WERI-Rb-1 (cell line): Measurements from ENCODE around the gene IGFBP1.
"Not testable (repeated sequence)": the region's sequence is repeated elsewhere in the genome, so short reads cannot be mapped to it uniquely, and the experiment has no call there.

Experiments
- DNase-seq: peaks from one replicate; pipeline ENCODE4 v3.0.0-alpha.2; 2020
- H3K27ac ChIP-seq: fragments of 250-450 bp; sonication (Bioruptor Pico); 2 replicates; pipeline ENCODE4 v1.5.1; 2020; ENCODE audit warnings: mild to moderate bottlenecking, moderate library complexity
- H3K27me3 ChIP-seq: fragments of 250-450 bp; sonication (Bioruptor Pico); 2 replicates; pipeline ENCODE4 v1.5.1; 2021; ENCODE audit warnings: mild to moderate bottlenecking, low read depth, moderate library complexity; ENCODE audit not compliant: insufficient read depth, severe bottlenecking
- H3K36me3 ChIP-seq: fragments of 250-450 bp; sonication (Bioruptor Pico); 2 replicates; pipeline ENCODE4 v1.5.1; 2020; ENCODE audit warnings: mild to moderate bottlenecking, moderate library complexity
- H3K4me3 ChIP-seq: 2 replicates; pipeline ENCODE4 v1.5.1; 2011; ENCODE audit warnings: low read depth, mild to moderate bottlenecking, control low read depth, low read length
- H3K9me3 ChIP-seq: fragments of 250-450 bp; sonication (Bioruptor Pico); 2 replicates; pipeline ENCODE4 v1.5.1; 2021; ENCODE audit warnings: mild to moderate bottlenecking, moderate library complexity; ENCODE audit not compliant: severe bottlenecking
- CTCF ChIP-seq: IDR thresholded peaks from 2 replicates; pipeline ENCODE4 v1.5.1; 2011; ENCODE audit warnings: low read depth, mild to moderate bottlenecking, control low read depth, inconsistent platforms, low read length

IGFBP1 gene

DNA sequence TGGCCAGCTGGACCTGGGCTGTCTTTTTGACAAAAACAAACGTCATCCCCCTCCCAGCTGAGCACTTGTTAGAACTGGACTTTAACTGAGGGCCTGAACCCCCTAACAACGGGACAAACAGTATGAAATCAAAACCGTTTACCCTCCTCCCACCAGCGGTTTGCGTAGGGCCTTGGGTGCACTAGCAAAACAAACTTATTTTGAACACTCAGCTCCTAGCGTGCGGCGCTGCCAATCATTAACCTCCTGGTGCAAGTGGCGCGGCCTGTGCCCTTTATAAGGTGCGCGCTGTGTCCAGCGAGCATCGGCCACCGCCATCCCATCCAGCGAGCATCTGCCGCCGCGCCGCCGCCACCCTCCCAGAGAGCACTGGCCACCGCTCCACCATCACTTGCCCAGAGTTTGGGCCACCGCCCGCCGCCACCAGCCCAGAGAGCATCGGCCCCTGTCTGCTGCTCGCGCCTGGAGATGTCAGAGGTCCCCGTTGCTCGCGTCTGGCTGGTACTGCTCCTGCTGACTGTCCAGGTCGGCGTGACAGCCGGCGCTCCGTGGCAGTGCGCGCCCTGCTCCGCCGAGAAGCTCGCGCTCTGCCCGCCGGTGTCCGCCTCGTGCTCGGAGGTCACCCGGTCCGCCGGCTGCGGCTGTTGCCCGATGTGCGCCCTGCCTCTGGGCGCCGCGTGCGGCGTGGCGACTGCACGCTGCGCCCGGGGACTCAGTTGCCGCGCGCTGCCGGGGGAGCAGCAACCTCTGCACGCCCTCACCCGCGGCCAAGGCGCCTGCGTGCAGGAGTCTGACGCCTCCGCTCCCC, at the start of gene IGFBP1:
IGFBP1 (plus strand) TSS at position 304 of the 808 bp plus-strand sequence; CDS start at position 469, 165 bp downstream.
- no peaks in the 10 kb centered on the region for H3K9me3 ChIP-seq
- TF ChIP-seq CTCF, result no peak
- peak; percentile 26 for DNase-seq
- peak within 1 kb of the TSS; percentile 40 for H3K4me3 ChIP-seq
- no peak within 1 kb of the TSS for H3K27ac ChIP-seq
- peaks cover 46% of the 10 kb centered on the region for H3K27me3 ChIP-seq
- no peaks in the 10 kb centered on the region for H3K36me3 ChIP-seq

- not testable (repeated sequence) for H3K27me3 ChIP-seq, H3K27ac ChIP-seq, H3K36me3 ChIP-seq, DNase-seq, H3K4me3 ChIP-seq, H3K9me3 ChIP-seq
These were observed 49.4 kb upstream of the IGFBP1 start for GRCh38 chr7:45838852-45839251.

DNA sequence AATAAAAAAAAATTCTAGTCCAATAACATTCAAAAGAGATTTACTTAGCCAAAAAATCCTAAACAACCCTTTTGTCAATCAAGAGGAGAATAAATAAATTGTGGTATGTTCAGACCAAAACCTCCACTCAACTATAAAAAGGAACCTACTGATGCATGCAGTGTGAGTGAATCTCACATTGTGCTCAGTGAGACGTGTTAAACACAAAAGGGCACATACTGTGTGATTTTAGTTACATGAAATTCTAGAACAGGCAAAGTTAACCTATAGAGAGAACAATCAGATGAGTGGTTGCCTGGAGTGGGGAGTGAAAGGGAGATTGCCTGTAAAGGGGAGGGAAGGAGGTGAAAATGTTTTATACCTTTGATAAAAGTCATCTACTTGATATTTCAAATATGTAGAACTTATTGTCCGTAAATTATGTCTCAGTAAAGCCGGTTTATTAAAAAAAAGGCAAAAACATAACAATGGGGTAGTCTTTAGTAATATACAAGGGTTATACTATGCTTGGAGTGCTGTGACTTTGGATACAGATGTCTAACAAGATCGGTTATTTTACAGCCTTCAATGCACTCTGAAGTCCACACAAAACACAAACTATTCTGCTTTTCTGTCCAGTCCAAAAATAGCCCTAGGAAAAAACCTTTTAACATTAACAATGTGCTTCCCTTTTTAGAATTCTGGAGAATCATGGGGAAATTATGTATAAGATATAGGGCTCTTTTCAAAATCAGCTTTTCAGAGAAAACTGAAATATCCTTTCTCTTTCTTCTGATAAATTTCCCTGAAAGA, 46.2 kb upstream of the IGFBP1 start:
- H3K27ac ChIP-seq, DNase-seq, H3K4me3 ChIP-seq: not testable (repeated sequence)

GRCh38 chr7:45846536-45846935, 41.8 kb upstream of the IGFBP1 start:
- H3K4me3 ChIP-seq, DNase-seq, H3K36me3 ChIP-seq, H3K9me3 ChIP-seq, H3K27me3 ChIP-seq, H3K27ac ChIP-seq: not testable (repeated sequence)

More for the DNA sequence above, 46.2 kb upstream of the IGFBP1 start:
- H3K9me3 ChIP-seq, H3K27me3 ChIP-seq, H3K36me3 ChIP-seq: not testable (repeated sequence)

DNA sequence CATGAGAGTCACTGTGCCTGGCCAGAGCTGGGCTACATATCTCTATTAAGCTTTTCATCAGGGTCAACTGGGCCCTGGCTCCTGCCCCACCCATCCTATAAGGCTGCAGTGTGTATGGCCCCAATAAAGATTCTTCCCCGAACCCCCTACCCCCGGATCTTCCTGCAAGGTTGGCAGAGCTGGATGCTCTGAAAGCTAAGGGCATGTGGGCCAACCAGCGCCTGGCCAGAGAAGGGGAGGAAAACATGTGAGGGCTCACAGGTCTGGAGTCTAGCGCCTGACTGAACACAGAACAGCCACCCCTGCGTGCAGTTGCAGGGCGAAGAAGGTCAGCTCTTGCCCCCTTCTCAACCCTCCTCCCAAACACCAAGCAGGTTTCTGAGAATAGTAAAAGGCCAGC, 39.6 kb upstream of the IGFBP1 start:
- H3K36me3 ChIP-seq, H3K27ac ChIP-seq, H3K4me3 ChIP-seq, H3K9me3 ChIP-seq, DNase-seq, H3K27me3 ChIP-seq: not testable (repeated sequence)

- not testable (repeated sequence) for H3K27ac ChIP-seq, H3K4me3 ChIP-seq, DNase-seq, H3K27me3 ChIP-seq, H3K36me3 ChIP-seq, H3K9me3 ChIP-seq
These were observed 35.3 kb upstream of the IGFBP1 start for GRCh38 chr7:45852984-45853383.

DNA sequence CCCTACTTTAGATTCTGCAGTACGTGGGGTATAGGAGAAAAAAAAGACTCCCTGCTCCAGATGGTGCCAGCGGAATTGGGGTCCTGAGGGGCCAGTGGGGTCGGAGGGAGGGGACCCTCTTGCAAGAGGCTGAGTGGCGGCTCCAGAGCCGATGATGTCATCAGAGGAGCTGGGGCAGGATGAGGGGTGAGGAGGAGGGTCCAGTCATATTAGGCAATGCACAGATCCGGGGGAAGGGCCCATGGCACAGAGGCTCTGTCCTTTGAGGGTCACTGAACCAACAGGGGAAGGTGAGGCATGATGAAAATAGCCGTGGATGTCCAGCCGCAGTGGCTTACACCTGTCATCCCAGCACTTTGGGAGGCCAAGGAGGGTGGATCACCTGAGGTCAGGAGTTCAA, 34.8 kb upstream of the IGFBP1 start:
- not testable (repeated sequence) for H3K27me3 ChIP-seq, H3K4me3 ChIP-seq, DNase-seq, H3K27ac ChIP-seq, H3K36me3 ChIP-seq, H3K9me3 ChIP-seq

DNA sequence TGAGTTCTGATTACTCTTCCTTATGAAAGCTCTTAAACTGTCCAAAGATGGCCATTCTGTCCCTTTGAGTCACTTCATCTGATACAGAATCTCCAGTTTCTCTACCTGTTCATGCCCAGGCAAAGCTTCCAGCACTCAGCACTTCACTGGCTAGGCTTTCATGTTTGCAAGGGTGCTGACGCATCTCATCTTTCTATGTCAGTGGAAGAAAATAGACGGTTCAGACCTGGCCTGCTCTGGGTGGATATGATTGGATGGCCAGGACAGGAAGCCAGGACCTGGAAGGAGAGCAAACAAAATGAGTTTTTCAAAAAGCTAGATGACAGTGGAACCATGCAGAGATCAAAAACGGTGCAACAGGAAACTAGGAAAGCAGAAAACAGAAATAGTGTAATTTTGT, 32.6 kb upstream of the IGFBP1 start:
- not testable (repeated sequence) for H3K4me3 ChIP-seq, H3K27ac ChIP-seq, DNase-seq, H3K36me3 ChIP-seq, H3K9me3 ChIP-seq, H3K27me3 ChIP-seq

DNA sequence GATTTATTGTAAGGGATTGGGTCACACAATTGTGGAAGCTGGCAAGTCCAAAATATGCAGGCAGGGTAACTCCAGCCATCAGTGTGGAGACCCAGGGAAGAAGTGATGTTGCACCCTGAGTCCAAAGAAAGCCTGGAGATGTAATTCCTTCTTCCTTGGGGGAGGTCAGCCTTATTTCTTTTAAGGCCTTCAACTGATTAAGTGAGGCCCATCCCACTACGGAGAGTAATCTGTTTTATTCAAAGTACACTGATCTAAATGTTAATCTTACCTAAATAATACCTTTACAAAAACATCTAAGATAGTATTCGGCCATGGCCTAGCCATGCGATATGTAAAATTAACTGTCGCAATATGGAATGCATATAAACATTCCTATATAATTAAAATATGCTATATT, 31.4 kb upstream of the IGFBP1 start:
- H3K36me3 ChIP-seq, H3K27me3 ChIP-seq, H3K9me3 ChIP-seq, H3K27ac ChIP-seq, DNase-seq, H3K4me3 ChIP-seq: not testable (repeated sequence)

DNA sequence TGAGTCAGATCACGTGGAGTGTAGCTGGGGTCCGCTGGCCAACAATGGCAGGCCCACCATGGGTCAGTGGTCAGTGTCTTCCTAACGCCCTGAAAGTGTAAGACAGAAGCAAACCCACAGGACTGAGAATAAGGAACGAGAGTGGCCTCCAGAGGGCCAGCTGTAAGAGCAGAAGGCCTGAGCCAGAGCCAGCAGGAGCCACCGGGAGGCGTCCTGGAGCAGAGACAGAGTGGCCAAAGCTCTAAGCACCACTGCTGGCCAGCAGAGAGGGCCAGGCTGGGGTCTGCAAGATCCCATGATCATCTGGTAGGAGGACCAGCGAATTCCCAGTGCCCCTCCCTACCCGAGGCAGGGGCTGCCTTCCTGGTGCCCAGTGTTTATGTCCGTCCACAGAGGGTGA, 24.6 kb upstream of the IGFBP1 start:
- Histone ChIP-seq H3K9me3 (no peaks in the 10 kb centered on the region), H3K27me3 (no peaks in the 10 kb centered on the region), H3K36me3 (no peaks in the 10 kb centered on the region), H3K4me3 (no peak overlapping the region), H3K27ac (no peak overlapping the region)
- peak; percentile 84 for TF ChIP-seq CTCF
- peak; percentile 57 for DNase-seq
